ENCODE data around the gene CNTNAP2.

DNA sequence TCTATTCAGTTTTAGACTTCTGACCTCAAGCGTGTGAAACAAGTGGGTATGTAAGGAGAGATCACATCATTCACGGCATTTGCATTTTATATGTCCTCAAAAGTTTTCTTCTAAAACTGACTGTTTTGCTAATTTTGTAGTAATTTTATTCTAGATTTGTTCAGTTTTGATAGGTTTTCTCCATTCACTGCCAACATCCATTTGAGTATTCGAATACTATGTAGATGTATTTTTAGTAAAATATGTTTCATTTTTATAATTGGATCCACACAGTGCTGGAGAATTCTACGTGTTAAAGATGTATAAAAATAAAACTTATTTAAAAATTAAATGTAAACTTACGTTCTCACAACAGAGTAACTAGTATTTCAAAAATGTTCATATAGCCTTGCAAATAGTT, 503.0 kb downstream of the CNTNAP2 start:
- TF ChIP-seq, protein P1, sequence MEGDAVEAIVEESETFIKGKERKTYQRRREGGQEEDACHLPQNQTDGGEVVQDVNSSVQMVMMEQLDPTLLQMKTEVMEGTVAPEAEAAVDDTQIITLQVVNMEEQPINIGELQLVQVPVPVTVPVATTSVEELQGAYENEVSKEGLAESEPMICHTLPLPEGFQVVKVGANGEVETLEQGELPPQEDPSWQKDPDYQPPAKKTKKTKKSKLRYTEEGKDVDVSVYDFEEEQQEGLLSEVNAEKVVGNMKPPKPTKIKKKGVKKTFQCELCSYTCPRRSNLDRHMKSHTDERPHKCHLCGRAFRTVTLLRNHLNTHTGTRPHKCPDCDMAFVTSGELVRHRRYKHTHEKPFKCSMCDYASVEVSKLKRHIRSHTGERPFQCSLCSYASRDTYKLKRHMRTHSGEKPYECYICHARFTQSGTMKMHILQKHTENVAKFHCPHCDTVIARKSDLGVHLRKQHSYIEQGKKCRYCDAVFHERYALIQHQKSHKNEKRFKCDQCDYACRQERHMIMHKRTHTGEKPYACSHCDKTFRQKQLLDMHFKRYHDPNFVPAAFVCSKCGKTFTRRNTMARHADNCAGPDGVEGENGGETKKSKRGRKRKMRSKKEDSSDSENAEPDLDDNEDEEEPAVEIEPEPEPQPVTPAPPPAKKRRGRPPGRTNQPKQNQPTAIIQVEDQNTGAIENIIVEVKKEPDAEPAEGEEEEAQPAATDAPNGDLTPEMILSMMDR (IDR thresholded peaks at IDR 0.05; ENCODE audit: low read depth, low read length, missing input control) = no peak
- TF ChIP-seq YY1 (IDR thresholded peaks at IDR 0.05) (no peak), TAF1 (conservative IDR thresholded peaks at IDR 0.05) (no peak), FOXA2 (IDR thresholded peaks at IDR 0.05) (no peak), RAD21 (IDR thresholded peaks at IDR 0.05) (no peak), FOXA1 (IDR thresholded peaks at IDR 0.05) (no peak), SP1 (IDR thresholded peaks at IDR 0.05) (no peak), JUND (IDR thresholded peaks at IDR 0.05) (no peak), ZBTB33 (IDR thresholded peaks at IDR 0.05) (no peak), GABPA (IDR thresholded peaks at IDR 0.05 in 1 of 2, conservative IDR thresholded peaks at IDR 0.05 in 1 of 2) (no peak), EGR1 (IDR thresholded peaks at IDR 0.05; ENCODE audit: low read depth in 2 of 2) (no peak)
- TF ChIP-seq, protein P2, sequence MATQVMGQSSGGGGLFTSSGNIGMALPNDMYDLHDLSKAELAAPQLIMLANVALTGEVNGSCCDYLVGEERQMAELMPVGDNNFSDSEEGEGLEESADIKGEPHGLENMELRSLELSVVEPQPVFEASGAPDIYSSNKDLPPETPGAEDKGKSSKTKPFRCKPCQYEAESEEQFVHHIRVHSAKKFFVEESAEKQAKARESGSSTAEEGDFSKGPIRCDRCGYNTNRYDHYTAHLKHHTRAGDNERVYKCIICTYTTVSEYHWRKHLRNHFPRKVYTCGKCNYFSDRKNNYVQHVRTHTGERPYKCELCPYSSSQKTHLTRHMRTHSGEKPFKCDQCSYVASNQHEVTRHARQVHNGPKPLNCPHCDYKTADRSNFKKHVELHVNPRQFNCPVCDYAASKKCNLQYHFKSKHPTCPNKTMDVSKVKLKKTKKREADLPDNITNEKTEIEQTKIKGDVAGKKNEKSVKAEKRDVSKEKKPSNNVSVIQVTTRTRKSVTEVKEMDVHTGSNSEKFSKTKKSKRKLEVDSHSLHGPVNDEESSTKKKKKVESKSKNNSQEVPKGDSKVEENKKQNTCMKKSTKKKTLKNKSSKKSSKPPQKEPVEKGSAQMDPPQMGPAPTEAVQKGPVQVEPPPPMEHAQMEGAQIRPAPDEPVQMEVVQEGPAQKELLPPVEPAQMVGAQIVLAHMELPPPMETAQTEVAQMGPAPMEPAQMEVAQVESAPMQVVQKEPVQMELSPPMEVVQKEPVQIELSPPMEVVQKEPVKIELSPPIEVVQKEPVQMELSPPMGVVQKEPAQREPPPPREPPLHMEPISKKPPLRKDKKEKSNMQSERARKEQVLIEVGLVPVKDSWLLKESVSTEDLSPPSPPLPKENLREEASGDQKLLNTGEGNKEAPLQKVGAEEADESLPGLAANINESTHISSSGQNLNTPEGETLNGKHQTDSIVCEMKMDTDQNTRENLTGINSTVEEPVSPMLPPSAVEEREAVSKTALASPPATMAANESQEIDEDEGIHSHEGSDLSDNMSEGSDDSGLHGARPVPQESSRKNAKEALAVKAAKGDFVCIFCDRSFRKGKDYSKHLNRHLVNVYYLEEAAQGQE (IDR thresholded peaks at IDR 0.05) = no peak
- TF ChIP-seq, protein P3, sequence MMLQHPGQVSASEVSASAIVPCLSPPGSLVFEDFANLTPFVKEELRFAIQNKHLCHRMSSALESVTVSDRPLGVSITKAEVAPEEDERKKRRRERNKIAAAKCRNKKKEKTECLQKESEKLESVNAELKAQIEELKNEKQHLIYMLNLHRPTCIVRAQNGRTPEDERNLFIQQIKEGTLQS (IDR thresholded peaks at IDR 0.05) = no peak
- TF ChIP-seq, protein P4, sequence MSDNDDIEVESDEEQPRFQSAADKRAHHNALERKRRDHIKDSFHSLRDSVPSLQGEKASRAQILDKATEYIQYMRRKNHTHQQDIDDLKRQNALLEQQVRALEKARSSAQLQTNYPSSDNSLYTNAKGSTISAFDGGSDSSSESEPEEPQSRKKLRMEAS (IDR thresholded peaks at IDR 0.05) = no peak
